HTR-8/SVneo (cell line): ENCODE results near the gene PIGM.
A peak's percentile ranks its signal among the peaks of the same experiment; 100 is the strongest.

ENCODE experiments used
- DNase-seq: peaks from one replicate; pipeline ENCODE4 v3.0.0; 2011; ENCODE audit warnings: low spot score, mixed read lengths; ENCODE audit not compliant: insufficient read length
- FAIRE-seq: peaks from 2 replicates; lab custom pipeline; 2011; peaks lifted over from hg19 to GRCh38; lab: Jason Lieb, UNC

PIGM gene

GRCh38 chr1:160031365-160032164 is at the start of gene PIGM:
Gene PIGM (minus strand): TSS chr1:160031990. CDS start chr1:160031739, 251 bp downstream.
- DNase-seq = peak; percentile 85
- no peak for FAIRE-seq

GRCh38 chr1:160081261-160081936 is 49.6 kb upstream of the PIGM start, which contains the start of gene KCNJ9:
Gene KCNJ9 (plus strand): TSS chr1:160081538. CDS start chr1:160084031, 2,493 bp downstream.
- FAIRE-seq (no peak), DNase-seq (no peak)

GRCh38 chr1:160080381-160081100 is 48.8 kb upstream of the PIGM start:
- DNase-seq (no peak), FAIRE-seq (no peak)

- DNase-seq (no peak), FAIRE-seq (no peak)
These were observed 47.7 kb upstream of the PIGM start for GRCh38 chr1:160079448-160079847.

- DNase-seq (peak; percentile 37), FAIRE-seq (no peak)
These were observed 46.9 kb upstream of the PIGM start for GRCh38 chr1:160078512-160079195.

GRCh38 chr1:160077486-160077885 is 45.7 kb upstream of the PIGM start:
- DNase-seq (no peak), FAIRE-seq (no peak)

GRCh38 chr1:160076295-160076694 is 44.5 kb upstream of the PIGM start:
- DNase-seq (no peak), FAIRE-seq (no peak)

- DNase-seq = no peak
- no peak for FAIRE-seq
These were observed 44.0 kb upstream of the PIGM start for GRCh38 chr1:160075836-160076235.

- FAIRE-seq (no peak), DNase-seq (no peak)
These were observed 43.1 kb upstream of the PIGM start for GRCh38 chr1:160074865-160075264.

GRCh38 chr1:160071289-160071688 is 39.5 kb upstream of the PIGM start:
- no peak for FAIRE-seq

GRCh38 chr1:160070243-160071163 is 38.7 kb upstream of the PIGM start:
- FAIRE-seq = no peak
- peak; percentile 78 for DNase-seq

More at GRCh38 chr1:160071289-160071688, 39.5 kb upstream of the PIGM start:
- no peak for DNase-seq

GRCh38 chr1:160069460-160070231 is 37.9 kb upstream of the PIGM start, which contains the start of gene KCNJ10:
Gene KCNJ10 (minus strand): TSS chr1:160070160. CDS start chr1:160042532, 27,628 bp downstream.
- FAIRE-seq (no peak), DNase-seq (no peak)

- no peak for FAIRE-seq
- no peak for DNase-seq
These were observed 36.4 kb upstream of the PIGM start for GRCh38 chr1:160068225-160068624.

GRCh38 chr1:160066829-160067745 is 35.3 kb upstream of the PIGM start:
- DNase-seq = no peak
- FAIRE-seq = no peak

- FAIRE-seq (no peak), DNase-seq (no peak)
These were observed 33.0 kb upstream of the PIGM start for GRCh38 chr1:160064746-160065145.

- DNase-seq (no peak), FAIRE-seq (no peak)
These were observed 32.4 kb upstream of the PIGM start for GRCh38 chr1:160064164-160064563.

- DNase-seq (no peak), FAIRE-seq (no peak)
These were observed 31.4 kb upstream of the PIGM start for GRCh38 chr1:160063176-160063575.
